Suprapubic skin (tissue), 4 donors: Measurements from ENCODE around the gene TRIM71. TPM values are rescaled to one million over a fixed set of nuclear protein-coding genes. Genes with fewer than 3 reads are reported as not detected.

ENCODE experiments used
- DNase-seq, 2 donors: peaks; one replicate each; pipeline ENCODE4 v3.0.0-alpha.2; 2019; ENCODE audit warnings: low spot score in 2 of 2
- H3K27ac ChIP-seq: fragments of 200-600 bp; sonication (generic); one replicate; pipeline ENCODE4 v1.5.1; 2019
- H3K27me3 ChIP-seq: fragments of 200-600 bp; sonication (generic); one replicate; pipeline ENCODE4 v1.5.1; 2019
- H3K36me3 ChIP-seq: fragments of 200-600 bp; sonication (generic); one replicate; pipeline ENCODE4 v1.5.1; 2019
- H3K4me1 ChIP-seq: fragments of 200-600 bp; sonication (generic); one replicate; pipeline ENCODE4 v1.5.1; 2019
- H3K4me3 ChIP-seq: fragments of 200-600 bp; sonication (generic); one replicate; pipeline ENCODE4 v1.5.1; 2019; ENCODE audit warnings: mild to moderate bottlenecking
- H3K9me3 ChIP-seq: fragments of 200-600 bp; sonication (generic); one replicate; pipeline ENCODE4 v1.5.1; 2019
- CTCF ChIP-seq, 2 donors: fragments of 200-600 bp in 1 of 2; fragments of 450-650 bp in 1 of 2; sonication (generic) in 1 of 2; IDR thresholded peaks; one replicate each; pipeline ENCODE4 v1.5.1; 2016 to 2019; ENCODE audit warnings: antibody characterized with exemption in 2 of 2, mild to moderate bottlenecking in 1 of 2, moderate library complexity in 1 of 2
- EP300 ChIP-seq: sonication (generic); formaldehyde crosslinking; IDR thresholded peaks from one replicate; pipeline ENCODE4 v1.6.1; 2017; ENCODE audit warnings: antibody characterized with exemption
- POLR2A ChIP-seq, 2 donors: fragments of 450-650 bp; IDR thresholded peaks; one replicate each; pipeline ENCODE4 v1.6.1; 2017; ENCODE audit warnings: antibody characterized with exemption in 2 of 2, mild to moderate bottlenecking in 2 of 2, moderate library complexity in 2 of 2
- POLR2AphosphoS5 ChIP-seq, 3 donors: sonication (generic); formaldehyde crosslinking; IDR thresholded peaks; one replicate each; pipeline ENCODE4 v1.6.1; 2017; ENCODE audit warnings: antibody characterized with exemption in 3 of 3
- WGBS: methylation state at CpG from one replicate; pipeline ENCODE4 v1.1.5; 2018; 5-methylcytosine and 5-hydroxymethylcytosine counted together
- total RNA-seq, 4 donors: library from RNA; depleted of rRNA; stranded (reverse); fragments of >200 nt; gene quantifications; one replicate each; pipeline ENCODE4 v1.1.0, GENCODE V29; 2016

TRIM71 gene
- total RNA-seq, 4 donors from 2014 or later, result not detected

GRCh38 chr3:32881624-32882023 lies 63.8 kb downstream of the TRIM71 start:
- WGBS, result 87% methylated on average over 2 of the region's 2 CpGs
- Histone ChIP-seq H3K27ac (no peak overlapping the region), H3K9me3 (no peaks in the 10 kb centered on the region), H3K27me3 (no peaks in the 10 kb centered on the region), H3K4me3 (no peak overlapping the region), H3K36me3 (no peaks in the 10 kb centered on the region), H3K4me1 (no peaks in the 10 kb centered on the region)
- DNase-seq, result no peak
- TF ChIP-seq EP300 (no peak), POLR2A (IDR thresholded peaks at IDR 0.05) (no peak), POLR2AphosphoS5 (IDR thresholded peaks at IDR 0.05) (no peak), CTCF (IDR thresholded peaks at IDR 0.05) (no peak)

- DNase-seq, result no peak
- Histone ChIP-seq H3K27ac (no peak overlapping the region), H3K36me3 (no peaks in the 10 kb centered on the region), H3K9me3 (no peaks in the 10 kb centered on the region), H3K27me3 (no peaks in the 10 kb centered on the region), H3K4me3 (no peak overlapping the region), H3K4me1 (no peaks in the 10 kb centered on the region)
- 80% methylated on average over 1 of the region's 1 CpG for WGBS
- TF ChIP-seq CTCF (IDR thresholded peaks at IDR 0.05), result no peak
- no peak for TF ChIP-seq POLR2AphosphoS5 (IDR thresholded peaks at IDR 0.05)
- no peak for TF ChIP-seq POLR2A (IDR thresholded peaks at IDR 0.05)
- TF ChIP-seq EP300, result no peak
Observed at GRCh38 chr3:32882189-32882588, 64.4 kb downstream of the TRIM71 start.

GRCh38 chr3:32882603-32883025 lies 64.8 kb downstream of the TRIM71 start:
- Histone ChIP-seq H3K9me3 (no peaks in the 10 kb centered on the region), H3K4me1 (no peaks in the 10 kb centered on the region), H3K27me3 (no peaks in the 10 kb centered on the region), H3K27ac (no peak overlapping the region), H3K36me3 (no peaks in the 10 kb centered on the region), H3K4me3 (no peak overlapping the region)
- 89% methylated on average over 6 of the region's 6 CpGs for WGBS
- no peak for DNase-seq
- no peak for TF ChIP-seq POLR2AphosphoS5 (IDR thresholded peaks at IDR 0.05)
- TF ChIP-seq EP300, result no peak
- TF ChIP-seq POLR2A (IDR thresholded peaks at IDR 0.05), result no peak
- TF ChIP-seq CTCF (IDR thresholded peaks at IDR 0.05), result no peak

GRCh38 chr3:32883817-32884216 lies 66.0 kb downstream of the TRIM71 start:
- H3K27ac ChIP-seq, result no peak overlapping the region

GRCh38 chr3:32884591-32884990 lies 66.8 kb downstream of the TRIM71 start:
- TF ChIP-seq POLR2A (IDR thresholded peaks at IDR 0.05) (no peak), CTCF (IDR thresholded peaks at IDR 0.05) (no peak)
- H3K27ac ChIP-seq, result no peak overlapping the region
- no peaks in the 10 kb centered on the region for H3K27me3 ChIP-seq
- DNase-seq, result no peak
- no peaks in the 10 kb centered on the region for H3K4me1 ChIP-seq
- 88% methylated on average over 2 of the region's 2 CpGs for WGBS
- H3K9me3 ChIP-seq, result no peaks in the 10 kb centered on the region
- no peak overlapping the region for H3K4me3 ChIP-seq
- H3K36me3 ChIP-seq, result no peaks in the 10 kb centered on the region

More at GRCh38 chr3:32883817-32884216, 66.0 kb downstream of the TRIM71 start:
- DNase-seq, result no peak
- Histone ChIP-seq H3K4me3 (no peak overlapping the region), H3K36me3 (no peaks in the 10 kb centered on the region), H3K4me1 (no peaks in the 10 kb centered on the region), H3K9me3 (no peaks in the 10 kb centered on the region), H3K27me3 (no peaks in the 10 kb centered on the region)
- TF ChIP-seq POLR2AphosphoS5 (IDR thresholded peaks at IDR 0.05) (no peak), CTCF (IDR thresholded peaks at IDR 0.05) (no peak), POLR2A (IDR thresholded peaks at IDR 0.05) (no peak), EP300 (no peak)
- 95% methylated on average over 2 of the region's 2 CpGs for WGBS
